Activated CD8-positive, alpha-beta memory T cell treated with anti-CD3 and anti-CD28 coated beads for 48 hours (primary cell): ENCODE measurements around the gene SASH1.

ENCODE experiments used
- DNase-seq, 3 experiments: peaks; one replicate each; pipeline ENCODE4 v3.0.0-alpha.2; 2020; ENCODE audit warnings: low read depth in 2 of 3, low spot score in 2 of 3

The SASH1 gene

GRCh38 chr6:148455674-148456558, 113.3 kb downstream of the SASH1 start:
- no peak for DNase-seq

- no peak for DNase-seq
Measured at GRCh38 chr6:148457137-148457842, 114.7 kb downstream of the SASH1 start.

- no peak for DNase-seq
Measured at GRCh38 chr6:148457843-148458159, 115.2 kb downstream of the SASH1 start.

- no peak for DNase-seq
Measured at GRCh38 chr6:148459238-148459637, 116.6 kb downstream of the SASH1 start.

GRCh38 chr6:148460876-148461646, 118.4 kb downstream of the SASH1 start:
- DNase-seq, result no peak

GRCh38 chr6:148461986-148462577, 119.4 kb downstream of the SASH1 start:
- no peak for DNase-seq

- DNase-seq, result no peak
Measured at GRCh38 chr6:148463671-148464070, 121.0 kb downstream of the SASH1 start.

GRCh38 chr6:148464319-148465010, 121.8 kb downstream of the SASH1 start:
- DNase-seq, result peak in 1 of 3 experiments; percentile 41

GRCh38 chr6:148465011-148465335, 122.3 kb downstream of the SASH1 start:
- no peak for DNase-seq

GRCh38 chr6:148465670-148466069, 123.0 kb downstream of the SASH1 start:
- no peak for DNase-seq

- no peak for DNase-seq
Measured at GRCh38 chr6:148466158-148466557, 123.5 kb downstream of the SASH1 start.

GRCh38 chr6:148467926-148468325, 125.3 kb downstream of the SASH1 start:
- DNase-seq, result no peak

- no peak for DNase-seq
Measured at GRCh38 chr6:148470156-148470555, 127.5 kb downstream of the SASH1 start.

GRCh38 chr6:148470606-148471465, 128.2 kb downstream of the SASH1 start:
- no peak for DNase-seq

- no peak for DNase-seq
Measured at GRCh38 chr6:148471624-148472159, 129.1 kb downstream of the SASH1 start.

- DNase-seq, result no peak
Measured at GRCh38 chr6:148472171-148473105, 129.8 kb downstream of the SASH1 start.

GRCh38 chr6:148479497-148479896, 136.9 kb downstream of the SASH1 start:
- no peak for DNase-seq

GRCh38 chr6:148487461-148487860, 144.8 kb downstream of the SASH1 start:
- DNase-seq, result no peak
